GM19099 (cell line): ENCODE measurements around the gene RHO.

Source experiments
- POLR2A ChIP-seq: IDR thresholded peaks from 3 replicates; pipeline ENCODE4 v1.6.1; 2011; ENCODE audit warnings: low read depth; ENCODE audit not compliant: insufficient read length; ENCODE audit errors: extremely low read depth

Gene RHO

GRCh38 chr3:129504471-129505100 lies 23.9 kb upstream of the RHO start:
- no peak for TF ChIP-seq POLR2A

- TF ChIP-seq POLR2A, result no peak
Measured at GRCh38 chr3:129505341-129505740, 23.1 kb upstream of the RHO start.

- no peak for TF ChIP-seq POLR2A
Measured at GRCh38 chr3:129506231-129506742, 22.2 kb upstream of the RHO start.

GRCh38 chr3:129507181-129507831 lies 21.1 kb upstream of the RHO start:
- no peak for TF ChIP-seq POLR2A

GRCh38 chr3:129512595-129512994 lies 15.8 kb upstream of the RHO start:
- TF ChIP-seq POLR2A, result no peak

GRCh38 chr3:129513705-129514104 lies 14.7 kb upstream of the RHO start:
- TF ChIP-seq POLR2A, result no peak

GRCh38 chr3:129514110-129514509 lies 14.3 kb upstream of the RHO start:
- no peak for TF ChIP-seq POLR2A

GRCh38 chr3:129514563-129514962 lies 13.9 kb upstream of the RHO start:
- no peak for TF ChIP-seq POLR2A

GRCh38 chr3:129517516-129517915 lies 10.9 kb upstream of the RHO start:
- no peak for TF ChIP-seq POLR2A

GRCh38 chr3:129518038-129518561 lies 10.3 kb upstream of the RHO start:
- TF ChIP-seq POLR2A, result no peak

GRCh38 chr3:129518581-129518980 lies 9.9 kb upstream of the RHO start:
- TF ChIP-seq POLR2A, result no peak

- no peak for TF ChIP-seq POLR2A
Measured at GRCh38 chr3:129519449-129519848, 9.0 kb upstream of the RHO start.

- TF ChIP-seq POLR2A, result no peak
Measured at GRCh38 chr3:129519896-129520715, 8.3 kb upstream of the RHO start.

- no peak for TF ChIP-seq POLR2A
Measured at GRCh38 chr3:129520960-129521359, 7.5 kb upstream of the RHO start.

- TF ChIP-seq POLR2A, result no peak
Measured at GRCh38 chr3:129521611-129522010, 6.8 kb upstream of the RHO start.
